AG10803 (cell line): ENCODE results near the gene TSACC.
A peak's percentile ranks its signal among the peaks of the same experiment; 100 is the strongest.
"Not testable (repeated sequence)": the region's sequence is repeated elsewhere in the genome, so short reads cannot be mapped to it uniquely, and the experiment has no call there.

Experiments used
- DNase-seq: peaks from one replicate; pipeline ENCODE4 v3.0.0; 2010; ENCODE audit warnings: low read depth
- H3K4me3 ChIP-seq: 2 replicates; pipeline ENCODE4 v1.5.1; 2011; ENCODE audit warnings: mild to moderate bottlenecking, low read length, control low read depth
- TF ChIP-seq, protein P1 (sequence below): conservative IDR thresholded peaks from 2 replicates; pipeline ENCODE4 v1.5.1; 2011; ENCODE audit warnings: mild to moderate bottlenecking, low read length, control low read depth, inconsistent platforms

The TSACC gene

DNA sequence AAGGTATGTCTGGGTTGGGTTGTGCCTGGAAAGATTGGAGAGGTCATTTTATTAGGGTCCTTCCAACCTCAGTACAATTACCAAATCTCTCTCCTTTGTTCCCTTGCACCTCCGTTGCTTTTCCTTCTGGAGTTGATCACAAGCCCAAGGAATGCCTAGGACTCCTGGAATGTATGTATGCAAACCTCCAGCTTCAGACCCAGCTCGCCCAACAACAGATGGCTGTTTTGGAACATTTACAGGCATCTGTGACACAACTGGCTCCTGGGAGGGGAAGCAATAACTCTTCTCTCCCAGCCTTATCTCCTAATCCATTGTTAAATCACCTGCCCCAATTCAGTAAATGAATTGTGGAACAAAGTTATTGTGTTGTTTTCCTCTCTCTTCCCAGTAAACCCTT is 8.3 kb downstream of the TSACC start:
- DNase-seq = peak; percentile 94
- H3K4me3 ChIP-seq = no peak overlapping the region
- TF ChIP-seq, protein P1, sequence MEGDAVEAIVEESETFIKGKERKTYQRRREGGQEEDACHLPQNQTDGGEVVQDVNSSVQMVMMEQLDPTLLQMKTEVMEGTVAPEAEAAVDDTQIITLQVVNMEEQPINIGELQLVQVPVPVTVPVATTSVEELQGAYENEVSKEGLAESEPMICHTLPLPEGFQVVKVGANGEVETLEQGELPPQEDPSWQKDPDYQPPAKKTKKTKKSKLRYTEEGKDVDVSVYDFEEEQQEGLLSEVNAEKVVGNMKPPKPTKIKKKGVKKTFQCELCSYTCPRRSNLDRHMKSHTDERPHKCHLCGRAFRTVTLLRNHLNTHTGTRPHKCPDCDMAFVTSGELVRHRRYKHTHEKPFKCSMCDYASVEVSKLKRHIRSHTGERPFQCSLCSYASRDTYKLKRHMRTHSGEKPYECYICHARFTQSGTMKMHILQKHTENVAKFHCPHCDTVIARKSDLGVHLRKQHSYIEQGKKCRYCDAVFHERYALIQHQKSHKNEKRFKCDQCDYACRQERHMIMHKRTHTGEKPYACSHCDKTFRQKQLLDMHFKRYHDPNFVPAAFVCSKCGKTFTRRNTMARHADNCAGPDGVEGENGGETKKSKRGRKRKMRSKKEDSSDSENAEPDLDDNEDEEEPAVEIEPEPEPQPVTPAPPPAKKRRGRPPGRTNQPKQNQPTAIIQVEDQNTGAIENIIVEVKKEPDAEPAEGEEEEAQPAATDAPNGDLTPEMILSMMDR = no peak

DNA sequence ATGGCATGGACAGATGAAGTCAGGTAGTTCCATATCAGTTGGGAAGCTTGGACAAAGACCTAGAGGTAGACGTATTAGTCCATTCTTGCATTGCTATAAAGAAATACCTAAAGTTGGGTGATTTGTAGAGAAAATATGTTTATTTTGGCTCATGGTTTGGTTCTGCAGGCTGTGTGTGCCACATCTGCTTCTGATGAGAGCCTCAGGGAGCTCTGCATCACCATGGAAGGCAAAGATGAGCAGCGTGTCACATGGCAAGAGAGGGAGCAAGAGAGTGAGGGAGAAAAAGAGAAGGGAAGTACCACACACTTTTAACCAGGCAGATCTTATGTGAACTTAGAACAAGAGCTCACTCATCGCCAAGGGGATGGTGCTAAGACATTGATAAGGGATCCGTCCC is 9.0 kb downstream of the TSACC start:
- peak; percentile 93 for DNase-seq
- TF ChIP-seq, protein P1 = no peak
- no peak overlapping the region for H3K4me3 ChIP-seq

DNA sequence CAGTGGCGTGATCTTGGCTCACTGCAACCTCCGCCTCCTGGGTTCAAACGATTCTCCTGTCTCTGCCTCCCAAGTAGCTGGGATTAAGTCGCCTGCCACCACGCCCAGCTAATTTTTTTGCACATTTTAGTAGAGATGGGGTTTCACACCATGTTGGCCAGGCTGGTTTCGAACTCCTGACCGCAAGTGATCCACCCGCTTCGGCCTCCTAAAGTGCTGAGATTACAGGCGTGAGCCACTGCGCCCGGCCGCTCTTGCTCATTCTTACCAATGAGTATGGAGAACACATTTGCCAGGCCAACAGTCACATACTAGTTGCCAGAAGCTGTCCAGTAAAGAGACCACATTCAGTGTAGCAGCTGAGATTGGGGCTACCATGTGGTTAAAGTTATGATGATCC is 14.2 kb downstream of the TSACC start:
- DNase-seq, H3K4me3 ChIP-seq: not testable (repeated sequence)

DNA sequence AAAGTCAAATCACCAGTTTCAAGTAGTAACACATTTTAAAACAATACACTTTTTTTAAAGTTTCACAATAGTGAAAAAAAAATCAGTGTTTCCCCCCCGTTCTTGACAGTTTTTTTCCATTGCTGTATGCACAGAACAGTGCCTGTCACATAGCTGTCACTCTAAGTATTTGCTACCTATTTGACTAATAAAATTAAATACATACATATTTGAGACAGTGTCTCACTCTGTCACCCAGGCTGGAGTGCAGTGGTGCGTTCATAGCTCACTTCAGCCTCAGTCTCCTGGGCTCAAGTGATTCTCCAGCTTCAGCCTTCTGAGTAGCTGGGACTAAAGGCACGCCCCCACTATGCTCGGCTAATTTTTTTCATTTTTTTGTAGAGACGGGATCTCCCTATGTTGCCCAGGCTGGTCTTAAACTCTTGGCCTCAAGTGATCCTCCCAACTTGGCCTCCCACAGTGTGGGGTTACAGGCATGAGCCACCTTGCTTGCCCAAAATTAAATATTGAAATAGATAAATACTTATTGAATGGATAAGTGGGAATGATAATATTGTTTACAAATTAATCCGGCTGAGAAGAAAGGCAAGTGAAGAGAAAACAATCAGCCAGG is 18.0 kb downstream of the TSACC start:
- TF ChIP-seq, protein P1 = no peak
- no peak overlapping the region for H3K4me3 ChIP-seq
- no peak for DNase-seq

DNA sequence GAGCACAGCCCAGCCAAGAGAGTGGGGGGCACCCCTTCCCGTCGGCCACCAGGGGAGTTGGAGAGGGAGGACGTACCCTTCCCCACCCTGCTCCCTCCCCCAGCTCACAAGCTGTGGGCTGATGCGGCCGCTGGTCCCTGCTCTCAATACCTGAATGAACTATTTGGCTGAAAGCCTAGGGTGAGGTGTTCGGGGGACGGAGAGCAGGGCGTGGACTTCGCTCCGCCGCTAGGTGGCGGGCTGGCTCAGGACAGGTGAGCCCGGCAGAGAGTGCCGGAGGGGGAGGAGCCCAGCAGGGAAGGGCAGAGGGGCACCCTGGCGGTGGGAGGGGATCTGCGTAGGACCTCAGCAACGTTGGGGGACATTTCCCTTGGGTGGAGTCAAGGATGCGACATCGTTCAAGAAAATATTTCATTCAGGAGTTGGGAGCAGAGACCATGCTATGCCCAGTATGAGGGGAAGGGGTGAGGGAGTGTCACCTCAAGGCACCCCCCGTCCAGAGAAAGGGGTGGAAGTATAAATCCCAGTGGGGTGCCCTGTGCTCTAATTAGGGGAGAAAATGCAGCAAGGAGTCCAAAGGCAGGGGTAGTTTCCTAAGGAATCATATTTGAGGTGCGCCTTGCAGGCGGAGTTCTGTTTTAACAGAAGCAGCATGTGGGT is 18.7 kb downstream of the TSACC start:
- H3K4me3 ChIP-seq = no peak overlapping the region
- no peak for DNase-seq
- TF ChIP-seq, protein P1 = peak; percentile 59

DNA sequence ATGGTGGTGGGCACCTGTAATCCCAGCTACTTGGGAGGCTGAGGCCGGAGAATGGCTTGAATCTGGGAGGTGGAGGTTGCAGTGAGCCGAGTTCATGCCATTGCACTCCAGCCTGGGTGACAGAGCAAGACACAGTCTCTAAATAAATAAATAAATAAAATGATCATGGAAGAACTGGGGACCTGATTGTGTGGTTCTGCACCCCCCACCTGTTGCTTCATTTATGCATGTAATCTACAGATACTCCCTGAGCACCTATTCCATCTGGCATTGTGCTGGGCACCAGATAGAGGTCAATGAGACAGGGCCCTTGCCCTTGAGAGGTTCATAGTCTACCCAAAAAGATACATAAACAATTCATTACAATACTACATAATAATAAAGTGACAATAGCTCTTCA is 19.7 kb downstream of the TSACC start:
- no peak overlapping the region for H3K4me3 ChIP-seq
- DNase-seq = no peak
- TF ChIP-seq, protein P1 = no peak

DNA sequence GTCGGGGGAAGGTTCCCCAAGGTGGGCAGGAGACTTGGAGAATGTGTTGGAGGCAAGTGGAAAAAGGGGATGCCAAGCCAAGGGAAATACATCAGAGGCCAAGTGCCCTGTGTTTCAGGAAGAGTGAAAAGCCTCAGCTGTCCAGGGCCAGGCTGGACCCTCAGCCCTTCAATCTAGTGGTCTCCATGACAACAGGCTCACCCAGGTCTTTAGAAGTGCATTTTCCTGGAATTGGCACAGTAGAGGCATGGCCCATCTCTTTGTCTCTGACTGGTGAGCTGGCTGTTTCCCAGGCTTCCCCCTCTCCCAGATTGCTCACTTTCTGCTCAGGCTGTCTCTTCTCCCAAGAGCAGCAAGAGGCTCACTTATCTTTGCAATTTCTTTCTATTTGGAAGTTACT is 20.3 kb downstream of the TSACC start:
- no peak overlapping the region for H3K4me3 ChIP-seq
- TF ChIP-seq, protein P1 = no peak

More for the DNA sequence above, 20.3 kb downstream of the TSACC start:
- DNase-seq = no peak
